ENCODE results near the gene XRCC1.
"Not testable (repeated sequence)": the region's sequence is repeated elsewhere in the genome, so short reads cannot be mapped to it uniquely, and the experiment has no call there.

DNA sequence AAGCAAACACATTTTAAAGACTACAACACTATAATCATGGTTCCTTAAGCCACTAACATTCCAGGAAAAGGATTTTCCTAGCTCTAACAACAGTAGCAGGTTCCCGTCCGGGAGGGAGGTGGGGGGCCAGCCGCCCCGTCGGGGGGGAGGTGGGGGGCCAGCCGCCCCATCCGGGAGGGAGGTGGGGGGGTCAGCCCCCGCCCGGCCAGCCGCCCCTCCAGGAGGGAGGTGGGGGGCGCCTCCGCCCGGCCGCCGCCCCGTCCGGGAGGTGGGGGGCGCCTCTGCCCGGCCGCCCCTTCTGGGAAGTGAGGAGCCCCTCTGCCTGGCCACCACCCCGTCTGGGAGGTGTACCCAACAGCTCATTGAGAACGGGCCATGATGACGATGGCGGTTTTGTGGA, 27.4 kb downstream of the XRCC1 start:
- TF ChIP-seq CTCF (IDR thresholded peaks at IDR 0.05; ENCODE audit: low read depth, low read length); EZH2phosphoT487 (IDR thresholded peaks at IDR 0.05; ENCODE audit: low read depth): not testable (repeated sequence)
